Measurements from ENCODE around the gene TMEM120A. TPM values are rescaled to one million over a fixed set of nuclear protein-coding genes. Genes with fewer than 3 reads are reported as not detected.

TMEM120A gene
- total RNA-seq, 6 experiments from 2014 or later, result 35.5 to 47.3 (median 37.2) TPM

DNA sequence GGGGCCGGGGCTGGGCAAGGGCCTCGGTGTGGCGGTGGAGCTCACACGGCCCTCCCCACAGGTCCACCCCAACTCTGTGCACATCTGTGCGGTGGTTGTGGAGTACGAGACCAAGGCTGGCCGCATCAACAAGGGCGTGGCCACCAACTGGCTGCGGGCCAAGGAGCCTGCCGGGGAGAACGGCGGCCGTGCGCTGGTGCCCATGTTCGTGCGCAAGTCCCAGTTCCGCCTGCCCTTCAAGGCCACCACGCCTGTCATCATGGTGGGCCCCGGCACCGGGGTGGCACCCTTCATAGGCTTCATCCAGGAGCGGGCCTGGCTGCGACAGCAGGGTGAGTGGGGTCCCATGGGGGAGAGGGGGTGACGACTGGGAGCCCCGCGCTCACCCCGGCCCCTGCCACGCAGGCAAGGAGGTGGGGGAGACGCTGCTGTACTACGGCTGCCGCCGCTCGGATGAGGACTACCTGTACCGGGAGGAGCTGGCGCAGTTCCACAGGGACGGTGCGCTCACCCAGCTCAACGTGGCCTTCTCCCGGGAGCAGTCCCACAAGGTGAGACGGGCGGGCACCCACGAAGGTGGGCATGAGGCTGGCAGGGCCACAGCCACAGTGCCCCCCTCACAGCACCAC is 8.8 kb downstream of the TMEM120A start:
- no peak overlapping the region for H3K4me3 Mint-ChIP-seq
- H3K27ac Mint-ChIP-seq, result no peak overlapping the region
- H3K27me3 Mint-ChIP-seq (ENCODE audit: insufficient read depth), result peaks cover 11% of the 10 kb centered on the region
- DNase-seq, result no peak
- H3K36me3 Mint-ChIP-seq (ENCODE audit: low read depth), result peaks cover 4% of the 10 kb centered on the region; the same call in 1 of the 2 replicates
- H3K4me1 Mint-ChIP-seq (ENCODE audit: low read depth), result no peaks in the 10 kb centered on the region; the same call in 1 of the 2 replicates
- TF ChIP-seq, protein P1, sequence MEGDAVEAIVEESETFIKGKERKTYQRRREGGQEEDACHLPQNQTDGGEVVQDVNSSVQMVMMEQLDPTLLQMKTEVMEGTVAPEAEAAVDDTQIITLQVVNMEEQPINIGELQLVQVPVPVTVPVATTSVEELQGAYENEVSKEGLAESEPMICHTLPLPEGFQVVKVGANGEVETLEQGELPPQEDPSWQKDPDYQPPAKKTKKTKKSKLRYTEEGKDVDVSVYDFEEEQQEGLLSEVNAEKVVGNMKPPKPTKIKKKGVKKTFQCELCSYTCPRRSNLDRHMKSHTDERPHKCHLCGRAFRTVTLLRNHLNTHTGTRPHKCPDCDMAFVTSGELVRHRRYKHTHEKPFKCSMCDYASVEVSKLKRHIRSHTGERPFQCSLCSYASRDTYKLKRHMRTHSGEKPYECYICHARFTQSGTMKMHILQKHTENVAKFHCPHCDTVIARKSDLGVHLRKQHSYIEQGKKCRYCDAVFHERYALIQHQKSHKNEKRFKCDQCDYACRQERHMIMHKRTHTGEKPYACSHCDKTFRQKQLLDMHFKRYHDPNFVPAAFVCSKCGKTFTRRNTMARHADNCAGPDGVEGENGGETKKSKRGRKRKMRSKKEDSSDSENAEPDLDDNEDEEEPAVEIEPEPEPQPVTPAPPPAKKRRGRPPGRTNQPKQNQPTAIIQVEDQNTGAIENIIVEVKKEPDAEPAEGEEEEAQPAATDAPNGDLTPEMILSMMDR (IDR thresholded peaks at IDR 0.05), result no peak
- H3K9me3 Mint-ChIP-seq, result no peaks in the 10 kb centered on the region

DNA sequence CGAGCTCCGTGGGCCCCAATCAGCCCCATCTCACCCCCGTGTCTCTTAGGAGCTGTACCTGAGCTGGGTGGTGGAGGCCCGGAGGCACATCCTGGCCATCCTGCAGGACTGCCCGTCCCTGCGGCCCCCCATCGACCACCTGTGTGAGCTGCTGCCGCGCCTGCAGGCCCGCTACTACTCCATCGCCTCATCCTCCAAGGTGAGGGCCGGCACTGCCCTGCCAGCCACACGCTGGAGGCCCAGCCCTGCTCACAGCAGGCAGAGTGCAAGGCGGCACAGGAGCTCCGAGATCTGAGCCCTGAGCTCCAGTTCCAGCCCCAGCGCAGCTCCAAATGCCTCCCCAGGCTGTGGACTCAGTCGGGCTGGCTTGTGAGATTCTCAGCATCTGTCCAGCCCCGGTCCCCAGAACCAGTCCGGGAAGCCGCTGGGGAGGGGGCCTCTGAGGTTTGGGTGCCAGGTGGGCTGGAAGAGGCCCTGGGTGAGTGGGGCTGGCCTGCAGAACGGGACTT is 9.3 kb downstream of the TMEM120A start:
- Mint-ChIP-seq H3K4me1 (ENCODE audit: low read depth) (no peaks in the 10 kb centered on the region; the same call in 1 of the 2 replicates), H3K27me3 (ENCODE audit: insufficient read depth) (peaks cover 14% of the 10 kb centered on the region), H3K9me3 (no peaks in the 10 kb centered on the region), H3K27ac (no peak overlapping the region), H3K36me3 (ENCODE audit: low read depth) (peaks cover 4% of the 10 kb centered on the region; the same call in 1 of the 2 replicates), H3K4me3 (no peak overlapping the region)
- TF ChIP-seq, protein P1 (IDR thresholded peaks at IDR 0.05), result no peak
- no peak for DNase-seq

DNA sequence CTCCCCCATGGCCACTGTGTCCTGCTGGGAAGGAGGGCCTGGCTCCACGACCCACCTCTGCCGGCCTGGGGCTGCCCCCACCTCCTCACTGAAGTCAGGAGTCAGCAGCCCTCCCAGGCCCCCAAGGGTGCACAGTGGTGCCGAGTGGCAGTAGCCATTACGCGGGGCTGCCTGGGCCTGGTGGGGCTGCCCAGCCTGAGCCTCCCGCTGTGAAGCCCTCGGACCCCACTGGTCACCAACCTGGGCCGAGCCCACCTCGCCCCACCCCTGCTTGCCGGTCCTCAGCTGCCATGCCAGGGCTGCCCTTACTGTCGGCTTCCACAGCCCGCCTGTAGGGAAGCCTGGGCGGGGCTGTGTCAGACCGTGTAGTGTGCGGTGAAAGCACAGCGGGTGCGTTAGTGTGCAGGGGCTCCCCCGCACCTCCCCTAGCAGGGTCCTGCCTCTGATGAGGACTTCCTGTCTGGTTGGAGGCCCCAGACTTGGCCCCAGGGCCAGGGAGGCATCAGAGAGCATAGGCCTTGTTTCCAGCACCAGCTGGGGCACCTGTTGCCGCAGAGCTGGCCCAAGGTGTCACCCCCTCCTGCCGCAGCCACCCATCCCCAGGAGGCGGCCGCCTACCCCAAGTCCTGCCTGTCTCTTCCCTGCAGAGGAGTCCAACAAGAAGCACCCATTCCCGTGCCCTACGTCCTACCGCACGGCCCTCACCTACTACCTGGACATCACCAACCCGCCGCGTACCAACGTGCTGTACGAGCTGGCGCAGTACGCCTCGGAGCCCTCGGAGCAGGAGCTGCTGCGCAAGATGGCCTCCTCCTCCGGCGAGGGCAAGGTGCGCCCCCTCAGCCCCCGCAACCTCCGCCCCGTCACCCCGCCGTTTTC is 10.0 kb downstream of the TMEM120A start:
- peaks cover 13% of the 10 kb centered on the region for H3K27me3 Mint-ChIP-seq (ENCODE audit: insufficient read depth)

DNA sequence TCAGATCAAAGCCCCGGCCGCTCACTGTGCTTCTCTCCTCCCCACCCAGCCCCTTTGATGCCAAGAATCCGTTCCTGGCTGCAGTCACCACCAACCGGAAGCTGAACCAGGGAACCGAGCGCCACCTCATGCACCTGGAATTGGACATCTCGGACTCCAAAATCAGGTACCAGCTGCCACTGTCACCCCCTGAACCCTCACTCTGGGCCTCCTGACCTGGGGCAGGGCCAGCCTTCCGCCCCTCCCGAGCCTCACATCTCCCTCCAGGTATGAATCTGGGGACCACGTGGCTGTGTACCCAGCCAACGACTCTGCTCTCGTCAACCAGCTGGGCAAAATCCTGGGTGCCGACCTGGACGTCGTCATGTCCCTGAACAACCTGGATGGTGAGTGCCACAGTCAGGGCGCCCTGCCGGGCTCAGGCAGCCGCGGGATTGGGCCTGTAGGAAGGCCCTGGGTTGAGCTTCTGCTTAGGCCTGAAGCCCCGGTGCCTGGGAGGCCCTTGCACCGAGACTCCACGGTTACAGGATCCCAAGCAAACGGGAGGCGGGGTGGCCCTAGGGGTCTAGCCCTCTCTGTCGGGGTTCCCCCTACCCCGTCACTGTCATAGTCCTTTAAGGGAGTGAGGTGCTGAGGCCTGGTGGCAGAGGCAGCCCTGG is 10.8 kb downstream of the TMEM120A start:
- no peak overlapping the region for H3K4me3 Mint-ChIP-seq
- DNase-seq, result no peak
- H3K27me3 Mint-ChIP-seq (ENCODE audit: insufficient read depth), result peaks cover 13% of the 10 kb centered on the region
- H3K27ac Mint-ChIP-seq, result no peak overlapping the region
- H3K36me3 Mint-ChIP-seq (ENCODE audit: low read depth), result peaks cover 4% of the 10 kb centered on the region; the same call in 1 of the 2 replicates
- H3K9me3 Mint-ChIP-seq, result no peaks in the 10 kb centered on the region
- TF ChIP-seq, protein P1 (IDR thresholded peaks at IDR 0.05), result no peak
- H3K4me1 Mint-ChIP-seq (ENCODE audit: low read depth), result no peaks in the 10 kb centered on the region

More for the DNA sequence above, 10.0 kb downstream of the TMEM120A start:
- H3K27ac Mint-ChIP-seq, result no peak overlapping the region
- TF ChIP-seq, protein P1 (IDR thresholded peaks at IDR 0.05), result no peak
- peaks cover 4% of the 10 kb centered on the region; the same call in 1 of the 2 replicates for H3K36me3 Mint-ChIP-seq (ENCODE audit: low read depth)
- no peak overlapping the region for H3K4me3 Mint-ChIP-seq
- no peak for DNase-seq
- H3K9me3 Mint-ChIP-seq, result no peaks in the 10 kb centered on the region
- H3K4me1 Mint-ChIP-seq (ENCODE audit: low read depth), result no peaks in the 10 kb centered on the region; the same call in 1 of the 2 replicates

DNA sequence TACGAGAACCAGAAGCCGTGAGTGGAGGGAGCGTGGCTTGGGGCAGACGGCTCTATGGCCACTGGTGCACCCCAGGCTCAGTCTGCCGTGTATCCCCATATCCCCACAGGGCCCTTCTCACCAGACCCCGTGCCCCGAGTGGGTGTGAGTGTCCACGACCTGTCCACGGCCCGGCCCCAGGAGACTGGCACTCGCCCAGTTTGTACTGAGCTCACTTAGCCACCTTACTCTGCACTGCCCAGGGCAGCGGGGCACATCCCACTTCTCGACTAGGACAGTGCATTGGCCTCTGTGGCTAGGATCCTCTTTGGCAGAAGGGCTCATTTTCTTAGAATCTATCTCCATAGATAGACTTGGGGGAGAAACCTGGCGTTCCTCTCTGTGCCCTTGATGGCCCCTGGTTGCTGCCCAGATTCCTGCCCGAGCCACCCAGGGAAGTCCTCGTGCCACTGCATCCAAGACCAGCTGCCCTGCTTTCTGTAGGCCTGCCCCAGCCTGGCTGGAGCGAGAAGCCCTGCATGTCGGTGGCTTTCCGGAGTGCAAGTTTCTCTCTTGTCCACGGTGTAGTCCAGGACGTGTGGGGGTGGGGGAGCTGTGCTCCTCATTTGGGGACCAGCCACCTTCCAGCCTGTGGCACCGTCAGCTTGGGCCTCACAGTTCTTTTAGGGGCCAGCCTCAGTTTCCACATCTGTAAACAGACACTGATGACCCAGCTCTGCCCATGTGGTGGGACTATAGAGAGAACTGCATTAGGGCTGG is 11.9 kb downstream of the TMEM120A start:
- H3K4me3 Mint-ChIP-seq, result no peak overlapping the region
- H3K4me1 Mint-ChIP-seq (ENCODE audit: low read depth), result no peaks in the 10 kb centered on the region
- TF ChIP-seq, protein P1 (IDR thresholded peaks at IDR 0.05), result no peak
- no peak for DNase-seq
- peaks cover 4% of the 10 kb centered on the region; the same call in 1 of the 2 replicates for H3K36me3 Mint-ChIP-seq (ENCODE audit: low read depth)
- H3K27ac Mint-ChIP-seq, result no peak overlapping the region
- no peaks in the 10 kb centered on the region for H3K9me3 Mint-ChIP-seq
- H3K27me3 Mint-ChIP-seq (ENCODE audit: insufficient read depth), result peaks cover 13% of the 10 kb centered on the region
